GM18858 (cell line): ENCODE measurements around the gene CTNNB1.
"Not testable (repeated sequence)": the region's sequence is repeated elsewhere in the genome, so short reads cannot be mapped to it uniquely, and the experiment has no call there.

ENCODE experiments used
- ATAC-seq: cut with Tn5 transposase; IDR thresholded peaks from one replicate; pipeline ENCODE4 v1.9.1; 2021; ENCODE audit not compliant: unreplicated experiment

Gene CTNNB1

DNA sequence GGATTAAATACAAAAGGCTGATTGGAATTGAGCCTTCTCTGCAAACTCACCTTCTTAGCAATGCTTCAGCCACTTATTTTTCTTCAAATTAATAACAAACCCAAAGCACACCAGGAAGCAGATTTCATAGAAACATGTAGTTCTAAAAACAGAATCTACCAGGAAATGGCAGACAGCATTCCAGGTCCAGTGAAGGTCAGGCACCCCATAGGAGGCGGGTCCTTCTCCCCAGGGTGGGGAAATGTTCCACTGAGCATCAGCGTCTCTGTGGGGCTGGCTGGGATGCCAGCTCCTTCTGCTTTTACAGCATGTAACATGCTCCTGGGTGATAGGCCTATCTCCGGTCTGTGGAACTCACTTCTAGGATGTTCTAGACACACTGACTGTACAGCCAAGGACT, 49.2 kb downstream of the CTNNB1 start:
- no peak for ATAC-seq

DNA sequence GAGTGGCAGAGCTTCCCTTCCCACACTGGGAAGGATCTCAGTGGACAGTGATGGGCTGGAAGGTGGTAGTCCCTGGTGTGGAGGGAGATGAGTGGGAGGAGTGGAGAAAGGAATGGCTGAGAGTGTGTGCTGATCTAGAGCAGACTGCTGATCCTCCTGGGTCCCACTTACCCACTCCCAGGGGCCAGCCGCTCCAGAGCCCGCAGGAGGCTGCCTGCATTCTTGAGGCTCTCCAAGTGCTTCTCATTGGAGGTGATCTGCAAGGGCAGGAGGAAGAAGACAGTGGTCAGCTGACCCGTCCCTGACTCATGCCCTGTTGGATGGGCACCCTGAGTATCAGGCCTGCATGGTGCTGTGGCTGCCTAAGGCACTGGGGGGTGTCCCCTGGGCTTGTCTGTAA, 50.0 kb downstream of the CTNNB1 start:
- no peak for ATAC-seq

DNA sequence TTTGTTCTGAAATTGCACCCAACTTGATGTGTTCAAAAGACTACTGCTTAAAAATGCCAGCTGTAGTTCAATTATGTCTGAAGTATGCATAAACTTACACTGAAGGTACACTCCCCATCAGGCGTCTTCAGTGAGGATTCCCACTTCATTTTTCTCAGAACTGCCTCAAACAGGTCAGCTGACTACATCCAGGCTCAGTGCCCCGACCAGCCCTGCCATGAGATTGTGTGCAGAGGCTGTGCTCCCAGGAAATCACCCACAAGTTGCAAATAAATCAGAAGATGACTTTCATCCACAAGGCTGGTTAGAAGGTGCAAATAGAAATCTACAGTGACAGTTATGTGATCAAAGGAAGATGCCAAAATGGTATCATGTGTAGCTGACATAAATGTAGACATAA, 51.5 kb downstream of the CTNNB1 start:
- ATAC-seq: no peak

DNA sequence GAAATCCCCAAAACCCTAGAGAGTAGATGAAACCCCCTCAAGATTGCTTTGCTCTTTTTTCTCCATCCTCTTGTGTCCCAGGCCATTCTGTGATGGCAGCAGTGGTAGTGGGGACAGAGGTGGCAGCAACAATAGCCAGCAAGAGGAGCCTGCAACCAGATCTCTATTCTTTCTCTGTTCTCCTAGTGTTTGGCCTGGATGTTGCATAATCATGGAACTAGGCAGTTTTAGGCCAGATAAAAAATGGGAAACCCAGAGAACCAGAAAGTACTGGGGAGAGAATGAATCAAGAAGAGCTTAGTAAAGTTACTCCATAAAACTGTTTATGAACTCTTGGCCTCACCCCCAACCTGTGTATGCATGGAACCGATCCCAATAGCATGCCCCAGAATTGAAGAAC, 52.3 kb downstream of the CTNNB1 start:
- no peak for ATAC-seq

DNA sequence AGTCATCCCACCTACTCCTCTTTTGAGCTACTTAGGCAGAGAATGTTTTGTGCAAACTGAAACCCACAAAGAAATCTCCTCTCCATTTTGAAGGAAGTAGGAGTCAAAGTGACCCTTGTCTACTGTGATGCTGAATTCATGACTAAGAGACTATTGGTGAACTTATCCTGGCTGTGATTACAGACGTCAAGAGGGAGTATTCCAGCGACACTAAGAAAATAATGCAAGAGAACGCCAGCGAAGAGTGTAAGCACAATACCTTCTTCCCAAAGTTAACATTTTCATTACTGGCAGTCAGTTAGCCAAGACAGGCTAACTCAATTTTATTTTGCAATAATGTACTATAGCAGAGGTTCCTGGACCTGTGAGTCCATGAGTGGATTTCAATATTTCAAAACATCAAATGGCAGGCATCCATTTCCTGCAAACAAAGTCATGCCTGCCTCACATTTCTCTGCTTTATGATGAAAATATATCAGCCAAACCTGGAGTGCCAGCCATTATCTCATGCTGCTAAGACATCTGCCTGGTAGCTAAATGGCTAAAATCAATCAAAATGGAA, 59.0 kb downstream of the CTNNB1 start:
- ATAC-seq: no peak

DNA sequence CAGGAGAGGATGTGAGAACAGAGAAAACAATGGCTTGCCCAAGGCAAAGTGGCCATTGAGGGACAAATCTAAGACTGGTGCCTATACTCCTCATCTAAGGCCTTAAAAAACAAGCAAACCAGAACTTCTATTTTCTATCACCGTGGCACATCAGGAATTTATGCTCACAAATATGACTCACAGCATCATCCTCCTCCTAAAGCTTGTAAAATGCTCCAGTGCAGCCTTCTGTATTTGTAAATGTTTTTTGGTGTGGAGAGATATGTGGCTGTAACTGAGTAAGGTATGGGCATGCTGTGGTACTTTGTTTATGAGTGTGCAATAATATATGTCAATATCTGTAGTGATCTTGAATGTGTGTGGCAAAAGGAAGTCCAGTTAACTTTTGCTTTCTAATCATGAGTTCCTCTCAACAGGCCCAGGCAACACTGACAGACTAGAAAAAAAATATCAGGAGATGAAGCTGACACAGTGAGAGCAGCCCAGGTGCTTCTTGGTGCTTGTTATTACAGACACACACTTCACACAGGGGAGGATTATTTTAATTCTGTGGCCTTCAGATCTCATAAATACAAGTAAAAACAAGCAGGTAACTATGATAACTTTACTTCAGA, 60.3 kb downstream of the CTNNB1 start:
- ATAC-seq: no peak

DNA sequence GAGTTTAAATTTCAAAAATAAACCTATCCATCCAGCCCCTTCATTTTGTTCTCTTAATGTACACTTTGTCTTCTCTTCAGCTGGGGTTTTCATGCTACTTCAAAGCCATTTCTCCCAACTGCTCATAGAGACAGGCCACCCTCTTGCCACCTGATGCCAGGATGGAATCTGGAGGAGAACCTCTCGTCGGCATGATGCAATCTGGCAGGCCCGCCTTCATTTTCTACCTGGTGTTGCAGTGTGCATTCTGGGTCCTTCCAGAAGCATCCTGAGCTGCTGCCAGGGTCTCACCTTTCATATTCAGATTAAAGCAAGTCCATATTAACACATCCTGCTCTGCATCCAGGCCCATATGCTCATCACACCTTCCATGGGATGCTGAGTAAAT, 60.8 kb downstream of the CTNNB1 start:
- no peak for ATAC-seq

DNA sequence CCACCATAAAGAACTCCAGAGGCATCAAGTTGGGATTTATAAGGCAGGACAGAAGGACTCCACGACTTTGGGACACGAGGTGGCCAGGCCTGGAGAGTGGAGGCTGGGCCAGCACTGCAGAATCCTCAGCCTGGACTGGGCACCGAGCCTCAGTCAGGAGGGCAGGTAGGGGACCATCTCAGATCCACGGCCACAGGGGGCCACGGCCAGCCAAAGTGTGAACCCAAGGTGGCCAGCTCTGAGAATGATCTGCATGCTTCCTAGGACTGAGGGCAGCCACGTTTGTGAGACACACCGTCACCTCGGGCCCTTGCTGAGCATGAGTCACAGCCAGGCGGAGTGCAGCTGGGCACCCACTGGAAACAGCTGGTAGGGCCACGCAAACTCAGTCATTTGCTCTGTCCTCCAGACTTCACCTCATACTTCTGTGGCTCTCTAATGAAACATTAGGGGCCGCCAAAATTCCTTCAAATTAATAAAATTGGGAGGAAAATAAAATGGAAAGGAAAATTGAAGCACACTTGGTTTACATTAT, 65.8 kb downstream of the CTNNB1 start:
- ATAC-seq: no peak

DNA sequence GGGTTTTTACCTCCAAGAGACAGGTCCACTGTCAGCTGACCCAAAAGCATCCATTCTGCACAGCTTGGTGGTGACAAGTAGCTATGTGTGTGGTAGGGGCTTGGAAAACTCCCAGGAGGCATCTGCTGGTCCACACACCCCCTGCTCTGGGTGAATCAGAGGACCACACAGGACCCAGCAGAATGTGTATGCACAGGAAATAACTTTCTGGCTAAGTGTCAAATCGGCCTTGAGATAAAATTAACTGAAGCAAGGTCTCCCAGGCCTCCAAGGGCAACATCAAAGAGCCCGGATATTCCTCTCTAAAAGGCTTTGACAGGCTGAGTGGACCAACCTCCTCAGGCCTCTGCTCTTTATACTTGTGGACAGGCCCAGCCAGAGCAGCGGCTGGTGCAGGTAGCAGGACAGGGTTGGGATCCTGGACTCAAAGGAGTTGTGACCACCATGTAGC, 66.5 kb downstream of the CTNNB1 start:
- no peak for ATAC-seq

DNA sequence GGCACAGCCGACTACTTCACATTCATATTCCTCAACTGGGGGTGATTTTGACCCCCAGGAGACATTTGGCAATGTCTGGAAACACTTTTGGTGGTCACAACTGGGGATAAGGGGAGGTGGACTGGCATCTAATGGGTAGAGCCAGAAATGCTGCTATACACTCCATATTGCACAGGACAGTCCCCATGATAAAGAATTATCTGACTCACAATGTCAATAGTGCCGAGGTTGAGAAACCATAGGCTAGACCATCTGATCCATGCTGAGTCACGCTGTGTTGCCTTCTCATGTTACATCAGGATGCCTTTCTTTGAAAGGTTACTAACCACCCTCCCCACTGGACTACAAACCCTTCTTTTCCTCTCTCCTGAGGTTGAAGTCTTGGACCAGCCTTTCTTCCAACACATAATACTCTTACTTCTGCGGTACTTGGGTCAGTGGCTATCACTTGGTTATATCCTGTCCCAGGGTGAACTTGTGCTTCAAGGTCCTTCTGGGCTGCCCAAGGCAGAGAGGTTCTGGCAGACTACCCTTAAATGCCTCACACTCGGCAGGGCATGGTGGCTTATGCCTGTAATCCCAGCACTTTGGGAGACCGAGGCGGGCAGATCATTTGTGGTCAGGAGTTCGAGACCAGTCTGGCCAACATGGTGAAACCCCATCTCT, 68.8 kb downstream of the CTNNB1 start:
- ATAC-seq: no peak

DNA sequence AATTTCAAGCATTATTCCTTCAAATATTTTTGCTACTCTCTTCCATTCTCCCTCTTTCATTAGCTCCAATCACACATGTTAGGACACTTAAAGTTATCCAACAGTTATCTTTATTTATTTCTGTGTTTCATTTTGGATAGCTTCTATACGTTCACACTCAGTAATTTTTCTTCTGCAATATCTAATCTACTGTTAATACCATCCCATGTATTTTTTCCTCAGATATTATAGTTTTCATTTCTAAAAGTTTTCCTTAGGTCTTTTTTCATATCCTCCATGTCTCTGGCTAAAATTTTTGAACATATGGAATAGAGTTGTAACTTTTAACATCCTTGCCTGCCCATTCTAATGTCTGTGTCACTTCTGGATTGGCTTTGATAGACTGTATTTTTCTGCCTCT, 73.4 kb downstream of the CTNNB1 start:
- no peak for ATAC-seq

DNA sequence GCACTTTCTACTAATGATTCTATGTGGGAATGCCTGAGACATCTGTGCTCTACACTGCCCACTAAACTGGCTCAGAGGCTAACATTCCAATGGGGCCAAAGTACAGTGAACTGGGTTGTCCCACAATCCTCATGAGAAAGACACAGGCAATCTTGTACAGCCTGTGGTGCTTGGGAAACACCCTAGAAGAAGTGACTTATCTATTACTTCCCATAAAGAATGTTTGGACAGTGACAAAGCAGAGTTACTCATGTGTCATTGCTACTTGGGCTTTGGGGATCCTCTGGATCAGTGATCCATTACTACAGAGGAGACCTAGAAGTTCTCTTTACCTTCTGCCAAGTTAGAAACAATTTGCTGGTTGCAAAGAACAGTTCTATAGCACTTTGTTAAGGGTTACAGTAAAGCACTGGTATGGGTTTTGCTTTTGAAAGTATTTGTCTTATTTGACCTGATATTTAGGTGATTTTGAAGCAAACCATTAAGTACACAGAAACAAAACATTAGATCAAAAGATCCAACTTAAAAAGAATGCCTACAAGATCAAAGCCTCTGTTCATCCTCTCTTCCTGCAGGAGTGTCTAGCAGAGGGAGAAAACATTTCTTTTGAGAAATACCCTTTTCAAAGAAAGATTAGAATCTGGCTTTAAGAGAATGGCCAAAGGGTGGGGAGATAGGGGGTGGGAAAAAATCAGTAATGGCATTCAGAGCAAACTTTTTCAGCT, 75.8 kb downstream of the CTNNB1 start:
- no peak for ATAC-seq

DNA sequence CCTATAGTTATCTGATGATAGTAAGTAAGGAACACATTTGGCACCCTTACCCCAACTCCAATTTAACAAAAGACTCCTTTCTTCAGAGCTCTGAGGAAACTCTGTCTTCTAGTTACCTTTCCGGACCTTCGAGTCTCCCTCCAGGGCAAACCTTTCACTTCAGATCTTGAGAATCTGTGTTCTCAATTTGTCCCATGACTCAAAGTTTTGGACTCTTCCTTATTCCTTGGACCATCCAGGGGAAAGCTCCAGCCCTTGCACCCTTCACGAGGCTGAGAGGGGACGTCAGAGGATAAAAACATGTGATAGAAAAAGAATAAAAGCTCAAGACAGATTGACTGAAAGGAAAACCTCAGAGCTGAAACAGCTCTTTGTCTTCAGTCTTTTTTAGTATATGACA, 76.9 kb downstream of the CTNNB1 start:
- no peak for ATAC-seq

DNA sequence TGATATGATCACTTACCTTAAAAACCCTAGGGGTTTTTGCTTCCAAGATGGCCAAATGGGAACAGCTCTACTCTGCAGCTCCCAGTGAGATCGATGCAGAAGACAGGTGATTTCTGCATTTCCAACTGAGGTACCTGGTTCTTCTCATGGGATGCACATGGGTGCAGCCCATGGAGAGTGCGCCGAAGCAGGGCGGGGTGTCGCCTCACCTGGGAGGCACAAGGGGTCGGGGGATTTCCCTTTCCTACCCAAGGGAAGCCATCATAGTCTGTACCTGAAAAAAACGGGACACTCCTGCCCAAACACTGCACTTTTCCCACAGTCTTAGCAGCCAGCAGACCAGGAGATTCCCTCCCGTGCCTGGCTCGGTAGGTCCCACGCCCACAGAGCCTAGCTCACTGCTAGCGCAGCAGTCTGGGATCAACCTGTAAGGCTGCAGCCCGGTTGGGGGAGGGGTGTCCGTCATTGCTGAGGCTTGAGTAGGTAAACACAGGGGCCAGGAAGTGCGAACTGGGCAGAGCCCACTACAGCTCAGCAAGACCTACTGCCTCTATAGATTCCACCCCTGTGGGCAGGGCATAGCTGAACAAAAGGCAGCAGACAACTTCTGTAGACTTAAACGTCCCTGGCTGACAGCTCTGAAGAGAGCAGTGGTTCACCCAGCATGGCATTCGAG, 78.6 kb downstream of the CTNNB1 start:
- no peak for ATAC-seq

DNA sequence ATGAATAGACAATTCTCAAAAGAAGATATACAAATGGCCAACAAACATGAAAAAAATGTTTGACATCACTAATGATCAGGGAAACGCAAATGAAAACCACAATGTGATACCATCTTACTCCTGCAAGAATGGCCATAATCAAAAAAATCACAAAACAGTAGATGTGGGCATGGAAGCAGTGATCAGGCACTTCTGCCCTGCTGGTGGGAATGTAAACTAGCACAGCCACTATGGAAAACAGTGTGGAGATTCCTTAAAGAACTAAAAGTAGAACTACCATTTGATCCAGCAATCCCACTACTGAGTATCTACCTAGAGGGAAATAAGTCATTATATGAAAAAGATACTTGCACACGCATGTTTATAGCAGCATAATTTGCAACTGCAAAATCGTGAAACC, 85.6 kb downstream of the CTNNB1 start:
- not testable (repeated sequence) for ATAC-seq

DNA sequence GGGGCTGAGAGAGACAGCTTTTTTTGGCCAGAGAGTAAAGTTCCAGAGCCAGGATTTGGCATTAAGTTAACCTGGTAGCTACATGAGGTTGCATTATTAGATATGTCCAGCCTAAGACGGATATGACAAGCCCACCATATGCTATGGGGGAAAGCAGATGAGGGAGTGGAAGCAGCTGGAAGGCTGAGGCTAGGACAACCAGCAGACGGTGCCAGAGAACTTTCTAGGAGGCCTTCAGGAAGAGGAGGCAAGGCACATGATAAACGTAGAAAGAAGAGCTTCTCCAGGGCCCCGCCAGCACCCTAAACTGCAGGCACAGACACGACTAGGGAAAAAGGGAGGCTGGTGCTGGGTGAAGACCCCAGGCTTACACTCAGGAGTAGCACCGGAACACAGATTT, 87.0 kb downstream of the CTNNB1 start:
- ATAC-seq: no peak

DNA sequence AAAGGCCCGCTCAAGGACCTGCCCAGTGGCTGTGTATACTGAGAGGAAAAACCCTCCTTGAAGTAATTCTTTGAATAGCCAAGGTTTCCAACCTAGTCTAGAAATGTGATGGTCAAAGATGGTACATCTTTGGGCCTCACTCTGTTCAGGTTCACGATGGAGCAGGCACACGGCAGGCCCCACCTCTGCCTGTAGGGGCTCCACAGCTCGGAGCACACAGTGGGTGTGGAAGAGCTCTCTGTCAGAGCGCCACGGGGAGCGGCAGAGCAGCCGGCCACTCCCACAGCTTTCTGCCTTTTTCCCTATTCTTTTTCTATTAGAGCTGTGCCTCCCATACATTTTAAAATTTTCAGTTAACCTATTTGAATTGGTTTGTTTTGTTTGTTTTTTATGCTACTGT, 89.5 kb downstream of the CTNNB1 start:
- no peak for ATAC-seq
